Left renal pelvis (tissue), 4 donors: ENCODE data around the gene DAZ3. TPM values are rescaled to one million over a fixed set of nuclear protein-coding genes. Genes with fewer than 3 reads are reported as not detected.
"Not testable (repeated sequence)": the region's sequence is repeated elsewhere in the genome, so short reads cannot be mapped to it uniquely, and the experiment has no call there.

Experiments used
- DNase-seq, 4 donors: peaks; one replicate each; pipeline ENCODE4 v3.0.0-alpha.2; 2013; ENCODE audit warnings: low read depth in 4 of 4, low spot score in 3 of 4
- polyA plus RNA-seq, 4 donors: library from polyadenylated mRNA; unstranded; fragments of 120-200 nt; gene quantifications; one replicate each; pipeline ENCODE4 v1.2.1, GENCODE V29; 2013; ENCODE audit not compliant: insufficient read length in 4 of 4

Gene DAZ3
- polyA plus RNA-seq: not detected

- DNase-seq: not testable (repeated sequence)
Measured at GRCh38 chrY:24813293-24813692, at the start of gene DAZ3. Gene DAZ3, minus strand, starts transcription at chrY:24813393. Its CDS starts 208 bp downstream, at chrY:24813185.

- not testable (repeated sequence) for DNase-seq
Measured at GRCh38 chrY:24833619-24834018, 20.4 kb upstream of the DAZ3 start, which contains the start of gene DAZ4. Gene DAZ4, plus strand, starts transcription at chrY:24833919. Its CDS starts 208 bp downstream, at chrY:24834127.

GRCh38 chrY:24825069-24825468 is 11.9 kb upstream of the DAZ3 start:
- not testable (repeated sequence) for DNase-seq

GRCh38 chrY:24824184-24824879 is 11.1 kb upstream of the DAZ3 start:
- not testable (repeated sequence) for DNase-seq

GRCh38 chrY:24821836-24822235 is 8.6 kb upstream of the DAZ3 start:
- DNase-seq: not testable (repeated sequence)

Other genes with a start within 250 kb of the DAZ3 start
- gene BPY2B, start 195.4 kb downstream of the DAZ3 start, polyA plus RNA-seq: not detected
- under 1 TPM in 1 of 4 donors, not detected in 3; 0.07 TPM for gene DAZ4, start 20.5 kb upstream of the DAZ3 start, polyA plus RNA-seq
- not detected for gene BPY2C, start 238.7 kb upstream of the DAZ3 start, polyA plus RNA-seq